CD4-positive, alpha-beta T cell treated with Interleukin-4 for 4 hours (primary cell): ENCODE data around the gene REV3L.

ENCODE experiments used
- DNase-seq: peaks from one replicate; pipeline ENCODE4 v3.0.0-alpha.2; 2020

REV3L gene

DNA sequence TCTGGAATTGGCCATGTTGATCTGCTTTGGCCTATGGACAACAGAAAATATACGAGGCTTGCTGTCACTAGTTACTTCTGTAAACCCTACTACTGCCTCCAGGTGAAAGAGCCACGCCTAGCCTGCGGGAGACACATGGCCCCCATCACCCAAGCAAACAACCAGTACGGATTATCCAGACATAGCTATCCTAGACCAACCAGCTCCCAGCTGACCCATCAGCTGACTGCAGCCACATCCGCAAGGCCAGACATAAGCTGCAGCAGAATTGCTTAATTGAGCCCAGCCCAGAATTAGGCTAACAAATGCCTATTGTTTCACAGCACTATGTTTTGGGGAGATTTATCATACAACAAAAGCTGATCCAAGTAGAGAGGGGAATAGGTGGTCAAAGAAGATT is 13.5 kb downstream of the REV3L start:
- no peak for DNase-seq

DNA sequence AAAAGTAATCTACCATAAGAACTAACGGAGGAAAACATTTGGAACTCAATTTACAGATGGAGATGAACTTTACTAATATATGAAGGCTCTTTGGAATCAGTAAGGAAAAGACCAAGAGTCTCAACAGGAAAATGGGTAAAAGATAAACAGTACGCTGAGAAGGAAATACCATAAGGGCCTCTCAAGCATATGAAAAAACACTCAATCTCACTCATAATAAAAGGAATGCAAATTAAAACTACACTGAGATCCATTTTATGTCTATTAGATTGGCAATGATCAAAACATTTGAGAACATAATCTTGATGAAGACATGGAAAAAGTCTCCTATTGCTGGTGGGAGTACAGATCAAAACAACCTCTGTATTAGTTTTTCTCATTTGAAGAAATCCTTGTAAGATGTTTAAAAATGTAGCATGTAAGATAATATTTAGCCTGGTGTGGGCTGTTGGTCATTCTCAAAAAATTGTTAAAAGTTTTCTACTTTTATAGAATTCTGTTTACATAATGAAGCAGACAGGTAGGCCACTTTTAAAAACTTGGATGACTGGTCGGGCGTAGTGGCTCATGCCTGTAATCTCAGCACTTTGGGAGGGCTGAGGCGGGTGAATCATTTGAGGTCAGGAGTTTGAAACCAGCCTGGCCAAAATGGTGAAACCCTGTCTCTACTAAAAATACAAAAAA is 14.5 kb downstream of the REV3L start:
- DNase-seq, result no peak

- no peak for DNase-seq
These were observed 18.8 kb downstream of the REV3L start for GRCh38 chr6:111464184-111464583.

GRCh38 chr6:111462770-111463391 is 20.1 kb downstream of the REV3L start:
- DNase-seq, result no peak

GRCh38 chr6:111461860-111462259 is 21.2 kb downstream of the REV3L start:
- DNase-seq, result peak; percentile 15

GRCh38 chr6:111458670-111459232 is 24.3 kb downstream of the REV3L start:
- no peak for DNase-seq

DNA sequence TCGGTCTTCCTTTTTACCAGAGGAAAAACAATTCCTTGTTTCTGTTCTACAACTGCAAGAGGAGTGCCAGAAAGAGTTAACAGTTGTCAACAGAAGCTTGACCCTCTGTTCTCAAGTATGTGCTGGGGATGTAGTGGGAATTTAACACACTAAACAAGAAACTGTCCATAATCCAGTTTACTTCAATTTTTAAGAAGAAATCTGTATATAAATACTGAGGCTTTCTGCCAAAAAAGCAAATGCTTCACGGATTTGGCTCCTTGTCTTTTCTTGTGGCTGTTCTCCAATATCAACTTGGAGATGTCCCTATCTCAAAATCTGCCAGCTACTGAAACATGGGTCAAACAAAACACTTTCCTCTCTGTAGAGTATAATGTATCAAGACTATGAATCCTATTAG is 26.8 kb downstream of the REV3L start:
- no peak for DNase-seq

GRCh38 chr6:111450636-111451035 is 32.4 kb downstream of the REV3L start:
- no peak for DNase-seq

DNA sequence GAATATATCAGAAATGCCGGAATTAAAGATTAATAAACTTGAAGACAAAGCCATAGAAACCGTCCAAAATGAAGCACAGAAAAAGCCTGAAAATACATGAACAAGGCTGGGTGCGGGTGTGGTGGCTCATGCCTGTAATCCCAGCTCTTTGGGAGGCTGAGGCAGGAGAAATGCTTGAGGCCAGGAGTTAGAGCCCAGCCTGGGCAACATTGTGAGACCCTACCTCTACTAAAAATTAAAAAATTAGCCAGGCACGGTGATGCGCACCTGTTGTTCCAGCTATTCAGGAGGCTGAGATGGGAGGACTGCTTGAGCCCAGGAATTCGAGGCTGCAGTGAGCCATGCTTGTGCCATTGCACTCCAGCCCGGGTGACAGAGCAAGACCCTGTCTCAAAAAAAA is 32.9 kb downstream of the REV3L start:
- DNase-seq, result no peak

DNA sequence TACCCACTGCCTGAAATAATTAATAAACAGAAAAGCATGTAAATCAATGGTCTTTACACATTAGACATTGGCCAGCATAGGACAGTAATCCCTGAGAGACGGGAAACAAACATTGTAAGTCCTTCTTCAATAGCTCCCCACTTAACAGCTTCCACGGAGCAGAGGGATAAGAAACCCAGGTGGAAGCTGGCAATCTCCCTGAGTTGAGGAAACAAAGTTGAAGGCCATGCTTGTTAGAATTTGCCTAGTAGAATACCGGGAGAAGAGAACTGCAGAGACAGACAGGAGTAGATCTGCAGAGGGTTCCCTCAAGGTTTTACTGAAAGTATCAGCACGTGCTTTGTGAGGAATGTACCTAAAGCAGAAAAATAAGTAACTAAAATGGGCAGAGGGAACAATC is 33.9 kb downstream of the REV3L start:
- DNase-seq, result no peak

- DNase-seq, result no peak
These were observed 36.0 kb downstream of the REV3L start for GRCh38 chr6:111447051-111447450.

GRCh38 chr6:111445861-111446267 is 37.2 kb downstream of the REV3L start:
- DNase-seq, result no peak

- DNase-seq, result no peak
These were observed 38.2 kb downstream of the REV3L start for GRCh38 chr6:111444794-111445193.

- no peak for DNase-seq
These were observed 41.3 kb downstream of the REV3L start for GRCh38 chr6:111441678-111442243.

- no peak for DNase-seq
These were observed 43.8 kb downstream of the REV3L start for GRCh38 chr6:111439171-111439570.

DNA sequence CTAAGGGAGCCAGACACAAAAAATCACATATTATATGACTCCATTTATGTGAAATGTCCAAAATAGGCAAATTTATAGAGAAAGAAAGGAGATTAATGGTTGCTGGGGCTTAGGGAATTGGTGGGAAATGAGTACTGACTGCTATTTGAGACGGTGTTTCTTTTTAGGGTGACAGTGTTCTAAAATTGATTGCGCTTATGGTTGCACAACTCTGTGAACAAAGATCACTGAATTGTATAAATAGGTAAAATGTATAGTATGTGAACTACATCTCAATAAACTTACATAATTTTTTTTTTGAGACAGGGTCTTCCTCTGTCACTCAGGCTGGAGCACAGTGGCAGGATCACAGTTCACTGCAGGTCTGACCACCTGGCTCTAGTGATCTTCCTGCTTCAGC is 45.4 kb downstream of the REV3L start:
- no peak for DNase-seq

DNA sequence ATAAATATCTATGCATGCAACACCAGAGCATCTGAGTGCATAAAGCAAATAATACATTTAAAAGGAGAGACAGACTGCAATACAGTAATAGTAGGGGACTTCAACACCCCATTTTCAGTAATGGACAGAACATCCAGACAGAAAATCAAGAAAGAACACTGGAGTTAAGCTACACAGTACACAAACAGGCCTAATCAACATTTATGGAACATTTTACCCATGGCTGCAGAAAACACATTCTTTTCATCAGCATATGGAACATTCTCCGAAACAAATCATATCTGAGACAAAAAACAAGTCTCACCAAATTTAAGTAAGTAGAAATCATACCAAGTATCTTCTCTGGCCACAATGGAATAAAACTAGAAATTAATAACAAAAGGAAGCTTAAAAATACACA is 50.5 kb downstream of the REV3L start:
- DNase-seq, result no peak

GRCh38 chr6:111430605-111431376 is 52.2 kb downstream of the REV3L start:
- no peak for DNase-seq

- DNase-seq, result no peak
These were observed 53.4 kb downstream of the REV3L start for GRCh38 chr6:111429571-111429970.

- DNase-seq, result no peak
These were observed 54.2 kb downstream of the REV3L start for GRCh38 chr6:111428811-111429210.

DNA sequence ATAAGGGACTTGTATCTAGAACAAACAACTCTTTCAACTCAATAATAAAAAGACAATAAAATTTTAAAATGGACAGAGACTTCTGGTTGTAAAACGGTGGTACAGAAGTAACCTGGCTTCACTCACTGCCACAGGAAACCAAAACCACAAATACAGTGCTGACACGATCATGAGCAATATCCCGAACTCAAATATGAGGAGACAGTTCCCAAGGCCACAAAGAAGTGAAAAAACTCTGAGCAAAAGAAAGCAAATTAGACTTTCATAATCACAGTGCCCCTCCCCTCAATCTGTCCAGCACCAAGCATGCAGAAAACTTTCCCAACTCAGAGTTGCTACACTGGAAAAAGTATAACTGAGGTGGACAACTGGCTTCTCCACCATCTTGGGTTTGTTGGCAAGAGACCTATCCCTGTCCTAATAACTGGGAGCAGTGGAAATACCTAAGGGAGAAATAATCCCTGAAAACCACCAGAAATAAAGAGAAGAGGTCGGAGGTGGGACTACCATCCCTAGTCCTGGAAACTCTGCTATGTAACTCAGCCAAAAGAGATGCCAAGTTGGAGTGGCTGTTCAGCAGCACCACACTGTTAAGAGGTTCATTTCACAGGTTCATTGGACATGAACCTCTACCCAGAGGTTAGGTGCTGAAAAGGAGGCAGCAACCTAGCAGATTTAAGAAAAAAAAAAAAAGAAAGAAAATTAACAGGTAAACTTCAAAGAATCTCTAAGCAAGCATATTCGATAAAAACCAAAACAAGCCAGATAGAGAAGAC is 55.5 kb downstream of the REV3L start:
- peak; percentile 44 for DNase-seq

- no peak for DNase-seq
These were observed 58.8 kb downstream of the REV3L start for GRCh38 chr6:111423960-111424846.
